Esophagus muscularis mucosa (tissue), 4 donors: Measurements from ENCODE around the gene TSHZ3. TPM values are rescaled to one million over a fixed set of nuclear protein-coding genes. Genes with fewer than 3 reads are reported as not detected.

Experiments used
- DNase-seq: peaks from one replicate; pipeline ENCODE4 v3.0.0-alpha.2; 2017; ENCODE audit errors: extremely low spot score
- H3K27ac ChIP-seq, 4 donors: fragments of 200-600 bp; sonication (generic); replicated peaks in 1 of 4; 1 replicate in 3 of 4; 2 replicates in 1 of 4; pipeline ENCODE4 v1.5.1; 2016 to 2019; ENCODE audit warnings: mild to moderate bottlenecking in 1 of 4
- H3K27me3 ChIP-seq, 4 donors: fragments of 200-600 bp; sonication (generic); one replicate each; pipeline versions ENCODE4 v1.5.1 to v1.6.0; 2016 to 2019
- H3K36me3 ChIP-seq, 4 donors: fragments of 200-600 bp; sonication (generic); one replicate each; pipeline ENCODE4 v1.5.1; 2016 to 2019
- H3K4me1 ChIP-seq, 4 donors: fragments of 200-600 bp; sonication (generic); one replicate each; pipeline ENCODE4 v1.5.1; 2016 to 2019
- H3K4me3 ChIP-seq, 4 donors: fragments of 200-600 bp; sonication (generic); 1 replicate in 2 of 4; 2 replicates in 2 of 4; pipeline ENCODE4 v1.5.1; 2016 to 2019; ENCODE audit warnings: mild to moderate bottlenecking in 4 of 4, moderate library complexity in 1 of 4
- H3K9me3 ChIP-seq, 4 donors: fragments of 200-600 bp; sonication (generic); 1 replicate in 3 of 4; 2 replicates in 1 of 4; pipeline ENCODE4 v1.5.1; 2016 to 2019
- CTCF ChIP-seq, 3 experiments: fragments of 200-600 bp in 2 of 3; fragments of 450-650 bp in 1 of 3; sonication (generic) in 2 of 3; IDR thresholded peaks; one replicate each; pipeline ENCODE4 v1.5.1; 2017 to 2019; ENCODE audit warnings: antibody characterized with exemption in 3 of 3, mild to moderate bottlenecking in 2 of 3, moderate library complexity in 1 of 3
- EP300 ChIP-seq: sonication (generic); formaldehyde crosslinking; IDR thresholded peaks from one replicate; pipeline ENCODE4 v1.6.1; 2017; ENCODE audit warnings: antibody characterized with exemption
- POLR2A ChIP-seq: fragments of 450-650 bp; IDR thresholded peaks from one replicate; pipeline ENCODE4 v1.6.1; 2017; ENCODE audit warnings: antibody characterized with exemption, moderate library complexity, mild to moderate bottlenecking, low read depth
- POLR2AphosphoS5 ChIP-seq, 2 donors: sonication (generic); formaldehyde crosslinking; IDR thresholded peaks; one replicate each; pipeline ENCODE4 v1.6.1; 2017; ENCODE audit warnings: antibody characterized with exemption in 2 of 2
- WGBS: methylation state at CpG from one replicate; pipeline ENCODE4 v1.1.5; 2018; 5-methylcytosine and 5-hydroxymethylcytosine counted together
- intact Hi-C: fragments of 100-400 bp; cut with DNase I; formaldehyde crosslinking; loops from one replicate; pipeline ENCODE4 v1.15.1; 2023
- total RNA-seq, 4 donors: library from RNA; depleted of rRNA; stranded (reverse); fragments of >200 nt; gene quantifications; one replicate each; pipeline versions ENCODE4 v1.1.0 to v1.2.1, GENCODE V29; 2016

The TSHZ3 gene
- total RNA-seq, 4 donors from 2014 or later = 17.1 to 45.5 (median 24.6) TPM

- WGBS = 78% methylated on average over 7 of the region's 7 CpGs
- Histone ChIP-seq H3K27me3 (no peaks in the 10 kb centered on the region), H3K27ac (peak overlapping the region; percentile 70 to 78 (median 75)), H3K4me3 (no peak overlapping the region), H3K9me3 (no peaks in the 10 kb centered on the region), H3K36me3 (no peaks in the 10 kb centered on the region), H3K4me1 (peaks cover 20 to 100% (median 97%) of the 10 kb centered on the region in 4 donors)
- DNase-seq = no peak
- TF ChIP-seq EP300 (no peak), POLR2A (no peak), POLR2AphosphoS5 (IDR thresholded peaks at IDR 0.05) (no peak), CTCF (IDR thresholded peaks at IDR 0.05) (no peak)
- intact Hi-C loops = no loop called here
Measured at GRCh38 chr19:31337008-31337914, 12.0 kb downstream of the TSHZ3 start.

- Histone ChIP-seq H3K4me1 (peaks cover 17 to 100% (median 99%) of the 10 kb centered on the region in 4 donors), H3K27me3 (no peaks in the 10 kb centered on the region), H3K27ac (peak overlapping the region in 3 of 4 donors; percentile 29 to 66 (median 30)), H3K9me3 (no peaks in the 10 kb centered on the region), H3K4me3 (no peak overlapping the region), H3K36me3 (no peaks in the 10 kb centered on the region)
- WGBS = 86% methylated on average over 5 of the region's 6 CpGs
- DNase-seq = no peak
- no peak for TF ChIP-seq POLR2A
- TF ChIP-seq EP300 = no peak
- TF ChIP-seq CTCF (IDR thresholded peaks at IDR 0.05) = no peak
- no peak for TF ChIP-seq POLR2AphosphoS5 (IDR thresholded peaks at IDR 0.05)
- intact Hi-C loops = no loop called here
Measured at GRCh38 chr19:31335716-31336115, 13.5 kb downstream of the TSHZ3 start.

- Histone ChIP-seq H3K27me3 (no peaks in the 10 kb centered on the region), H3K4me1 (peaks cover 21 to 100% (median 99%) of the 10 kb centered on the region in 4 donors), H3K4me3 (no peak overlapping the region), H3K36me3 (no peaks in the 10 kb centered on the region), H3K9me3 (no peaks in the 10 kb centered on the region), H3K27ac (peak overlapping the region in 3 of 4 donors; percentile 29 to 66 (median 30))
- no peak for DNase-seq
- intact Hi-C loops = no loop called here
- TF ChIP-seq POLR2AphosphoS5 (IDR thresholded peaks at IDR 0.05) = no peak
- TF ChIP-seq POLR2A = no peak
- TF ChIP-seq CTCF (IDR thresholded peaks at IDR 0.05) = no peak
- TF ChIP-seq EP300 = no peak
- WGBS = 83% methylated on average over 11 of the region's 12 CpGs
Measured at GRCh38 chr19:31334849-31335624, 14.2 kb downstream of the TSHZ3 start.

- H3K9me3 ChIP-seq = no peaks in the 10 kb centered on the region
- no peak overlapping the region for H3K4me3 ChIP-seq
- H3K27me3 ChIP-seq = no peaks in the 10 kb centered on the region
- TF ChIP-seq CTCF (IDR thresholded peaks at IDR 0.05) = no peak
- TF ChIP-seq POLR2A = no peak
- no peak for TF ChIP-seq POLR2AphosphoS5 (IDR thresholded peaks at IDR 0.05)
- TF ChIP-seq EP300 = no peak
- peak overlapping the region; percentile 20 to 66 (median 30) for H3K27ac ChIP-seq
- 86% methylated on average over 7 of the region's 7 CpGs for WGBS
- H3K36me3 ChIP-seq = no peaks in the 10 kb centered on the region
- H3K4me1 ChIP-seq = peaks cover 15 to 100% (median 98%) of the 10 kb centered on the region in 4 donors
- no peak for DNase-seq
- intact Hi-C loops = no loop called here
Measured at GRCh38 chr19:31334101-31334848, 15.0 kb downstream of the TSHZ3 start.
